IPS-18a (cell line): ENCODE data around the gene TEAD4.

Source experiments
- H3K27ac ChIP-seq: one replicate; pipeline ENCODE4 v1.5.1; 2013; ENCODE audit warnings: low read length
- H3K27me3 ChIP-seq: one replicate; pipeline ENCODE4 v1.6.1; 2013; ENCODE audit warnings: mild to moderate bottlenecking, low read length; ENCODE audit not compliant: control insufficient read depth, insufficient read depth
- H3K36me3 ChIP-seq: one replicate; pipeline ENCODE4 v1.6.1; 2013; ENCODE audit warnings: low read depth, low read length; ENCODE audit not compliant: control insufficient read depth
- H3K4me1 ChIP-seq: one replicate; pipeline ENCODE4 v1.6.1; 2013; ENCODE audit warnings: low read depth, low read length; ENCODE audit not compliant: control insufficient read depth
- H3K4me3 ChIP-seq: one replicate; pipeline ENCODE4 v1.5.1; 2013; ENCODE audit warnings: low read length
- H3K9ac ChIP-seq: one replicate; pipeline ENCODE4 v1.6.1; 2013; ENCODE audit warnings: mild to moderate bottlenecking, low read length, moderate library complexity
- H3K9me3 ChIP-seq: one replicate; pipeline ENCODE4 v1.6.1; 2013; ENCODE audit warnings: low read depth, low read length; ENCODE audit not compliant: control insufficient read depth

TEAD4 gene

DNA sequence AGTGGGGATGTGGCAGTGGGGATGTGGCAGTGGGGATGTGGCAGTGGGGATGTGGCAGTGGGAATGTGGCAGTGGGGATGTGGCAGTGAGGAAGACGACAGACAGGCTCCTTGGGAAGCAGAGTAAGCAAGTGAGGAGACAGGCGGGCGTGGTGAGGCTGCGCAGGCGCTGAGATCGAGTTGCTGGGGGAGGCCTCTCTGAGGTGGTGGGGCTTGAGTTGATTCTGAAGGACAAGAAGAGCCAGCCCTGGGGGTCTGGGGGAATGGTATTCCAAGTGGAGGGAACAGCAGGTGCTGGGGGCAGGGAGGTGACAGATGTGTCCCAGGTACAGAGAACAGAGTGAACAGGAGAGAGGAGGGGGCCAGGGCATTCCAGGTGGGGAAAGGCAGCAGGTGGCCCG is 84.2 kb downstream of the TEAD4 start:
- no peak overlapping the region for H3K4me3 ChIP-seq
- H3K27ac ChIP-seq = no peak overlapping the region
- H3K36me3 ChIP-seq = peaks cover 20% of the 10 kb centered on the region
- H3K9ac ChIP-seq = no peak overlapping the region
- H3K27me3 ChIP-seq = no peaks in the 10 kb centered on the region
- H3K4me1 ChIP-seq = peaks cover 8% of the 10 kb centered on the region
- H3K9me3 ChIP-seq = no peaks in the 10 kb centered on the region

DNA sequence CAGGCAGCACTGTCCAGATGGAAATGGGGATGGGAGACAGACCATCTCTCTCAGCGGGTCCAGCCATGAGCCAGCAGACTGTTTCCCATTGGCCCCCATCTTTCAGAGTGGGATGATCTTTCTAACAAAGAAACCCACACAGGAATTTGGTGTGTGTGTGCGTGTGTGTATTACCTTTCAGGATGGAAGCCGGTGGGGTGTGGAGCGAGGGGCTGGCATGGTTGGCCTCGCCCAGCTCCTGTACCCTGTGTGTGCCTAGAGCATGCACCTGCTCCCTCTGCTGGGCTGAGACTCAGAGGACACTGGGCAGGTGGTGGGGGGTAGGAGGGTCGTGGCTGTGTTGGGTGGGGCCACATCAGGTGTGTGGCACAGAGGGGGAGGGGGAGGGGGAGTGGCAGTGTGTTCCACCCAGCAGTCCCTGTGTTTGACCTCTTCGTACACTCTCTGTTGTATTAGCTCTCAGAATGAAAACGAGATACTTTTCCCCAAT is 85.0 kb downstream of the TEAD4 start:
- Histone ChIP-seq H3K4me1 (peaks cover 8% of the 10 kb centered on the region), H3K4me3 (no peak overlapping the region), H3K9me3 (no peaks in the 10 kb centered on the region), H3K9ac (no peak overlapping the region), H3K27ac (no peak overlapping the region), H3K27me3 (no peaks in the 10 kb centered on the region), H3K36me3 (peaks cover 12% of the 10 kb centered on the region)

DNA sequence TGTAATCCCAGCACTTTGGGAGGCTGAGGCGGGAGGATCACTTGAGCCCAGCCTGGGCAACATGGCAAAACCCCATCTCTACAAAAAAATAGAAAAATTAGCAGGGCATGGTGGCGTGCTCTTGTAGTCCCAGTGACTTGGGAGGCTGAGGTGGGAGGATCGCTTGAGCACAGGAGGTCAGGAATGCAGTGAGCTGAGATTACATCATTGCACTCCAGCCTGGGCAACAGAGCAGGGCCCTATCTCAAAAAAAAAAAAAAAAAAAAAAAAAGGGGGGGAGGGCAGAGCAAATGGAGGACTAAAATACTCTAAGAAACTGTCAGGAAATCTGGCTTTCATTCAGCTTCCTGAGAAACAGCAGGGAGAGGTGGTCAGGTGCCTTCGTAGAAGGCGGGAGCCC is 86.3 kb downstream of the TEAD4 start:
- peaks cover 4% of the 10 kb centered on the region for H3K36me3 ChIP-seq
- no peak overlapping the region for H3K27ac ChIP-seq
- H3K4me3 ChIP-seq = no peak overlapping the region
- H3K9ac ChIP-seq = no peak overlapping the region
- H3K9me3 ChIP-seq = no peaks in the 10 kb centered on the region
- no peaks in the 10 kb centered on the region for H3K27me3 ChIP-seq
- H3K4me1 ChIP-seq = peaks cover 8% of the 10 kb centered on the region

DNA sequence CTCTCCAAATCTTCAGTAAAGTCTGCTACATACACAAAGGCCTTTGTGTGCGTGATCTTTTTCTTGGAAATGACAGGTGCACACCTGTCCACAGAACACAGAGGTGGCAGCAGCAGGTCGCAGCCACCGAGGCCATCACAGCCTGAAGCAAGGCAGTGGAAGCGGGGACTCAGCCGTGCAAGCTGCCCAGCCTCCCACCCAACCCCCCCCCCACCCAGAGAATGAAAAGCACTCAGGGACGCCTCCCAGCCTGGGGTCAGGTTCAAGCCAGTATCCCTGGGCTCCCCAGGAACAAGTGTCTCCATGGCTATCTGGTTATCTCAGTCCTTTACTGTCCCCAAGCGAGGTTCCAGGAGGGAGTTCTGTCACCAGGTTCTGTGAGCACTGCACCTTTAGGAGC is 86.8 kb downstream of the TEAD4 start:
- H3K36me3 ChIP-seq = no peaks in the 10 kb centered on the region
- no peak overlapping the region for H3K4me3 ChIP-seq
- no peak overlapping the region for H3K9ac ChIP-seq
- H3K4me1 ChIP-seq = peaks cover 8% of the 10 kb centered on the region
- no peaks in the 10 kb centered on the region for H3K9me3 ChIP-seq
- no peak overlapping the region for H3K27ac ChIP-seq
- H3K27me3 ChIP-seq = no peaks in the 10 kb centered on the region

DNA sequence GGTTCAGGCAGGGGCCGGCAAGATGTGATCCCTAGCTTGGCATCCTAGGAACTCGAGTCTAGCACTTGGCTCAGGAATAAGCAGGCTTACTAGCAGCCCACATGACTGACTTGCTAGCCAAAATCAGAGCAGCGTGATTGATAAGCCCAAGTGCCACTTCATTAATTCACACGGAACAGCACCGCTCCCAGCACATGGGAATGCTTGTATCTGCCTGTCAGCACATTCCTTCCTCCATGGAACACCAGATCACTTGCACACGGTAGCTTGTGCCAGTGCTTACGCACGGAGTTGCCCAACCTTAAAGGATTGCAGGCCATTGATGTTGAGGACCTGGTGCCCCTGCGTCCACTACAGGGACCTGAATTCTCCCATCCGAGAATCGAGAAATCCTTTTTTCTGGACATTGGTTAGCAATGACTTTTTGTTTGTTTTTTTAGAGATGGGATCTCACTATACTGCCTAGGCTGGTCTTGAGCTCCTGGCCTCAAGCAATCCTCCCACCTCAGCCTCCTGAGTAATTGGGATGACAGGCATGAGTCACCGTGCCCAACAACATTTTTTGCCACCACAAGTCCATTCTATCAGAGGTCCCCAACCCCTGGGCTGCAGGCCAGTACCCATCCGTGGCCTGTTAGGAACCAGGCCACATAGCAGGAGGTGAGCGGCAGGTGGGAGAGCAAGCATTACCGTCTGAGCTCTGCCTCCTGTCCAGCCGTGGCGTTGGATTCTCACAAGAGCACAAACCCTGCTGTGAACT is 87.4 kb downstream of the TEAD4 start:
- no peak overlapping the region for H3K9ac ChIP-seq
- no peaks in the 10 kb centered on the region for H3K9me3 ChIP-seq
- no peak overlapping the region for H3K4me3 ChIP-seq
- H3K27ac ChIP-seq = no peak overlapping the region
- peaks cover 8% of the 10 kb centered on the region for H3K4me1 ChIP-seq
- no peaks in the 10 kb centered on the region for H3K36me3 ChIP-seq
- H3K27me3 ChIP-seq = no peaks in the 10 kb centered on the region

DNA sequence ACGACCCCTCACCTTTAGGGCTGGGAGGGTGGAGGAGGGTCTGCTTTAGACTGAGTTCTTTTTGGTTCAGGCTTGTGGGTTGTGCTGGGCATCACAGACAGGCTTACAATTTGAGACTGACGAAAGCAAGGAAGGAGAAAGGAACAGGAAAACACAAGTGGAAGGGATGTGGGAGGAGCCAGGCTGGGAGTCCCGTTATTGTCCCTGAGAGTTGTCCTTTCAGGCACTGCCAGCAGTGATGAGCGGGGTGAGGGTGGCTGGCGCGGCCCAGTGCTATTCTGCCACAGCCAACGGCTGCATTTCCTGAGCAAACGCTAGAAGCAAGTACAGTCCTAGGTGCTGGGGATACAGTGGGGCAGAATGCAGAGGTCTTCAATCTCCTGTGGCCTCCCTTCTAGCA is 88.8 kb downstream of the TEAD4 start:
- H3K9me3 ChIP-seq = no peaks in the 10 kb centered on the region
- no peaks in the 10 kb centered on the region for H3K36me3 ChIP-seq
- no peak overlapping the region for H3K27ac ChIP-seq
- H3K9ac ChIP-seq = no peak overlapping the region
- H3K27me3 ChIP-seq = no peaks in the 10 kb centered on the region
- peaks cover 8% of the 10 kb centered on the region for H3K4me1 ChIP-seq
- H3K4me3 ChIP-seq = no peak overlapping the region

DNA sequence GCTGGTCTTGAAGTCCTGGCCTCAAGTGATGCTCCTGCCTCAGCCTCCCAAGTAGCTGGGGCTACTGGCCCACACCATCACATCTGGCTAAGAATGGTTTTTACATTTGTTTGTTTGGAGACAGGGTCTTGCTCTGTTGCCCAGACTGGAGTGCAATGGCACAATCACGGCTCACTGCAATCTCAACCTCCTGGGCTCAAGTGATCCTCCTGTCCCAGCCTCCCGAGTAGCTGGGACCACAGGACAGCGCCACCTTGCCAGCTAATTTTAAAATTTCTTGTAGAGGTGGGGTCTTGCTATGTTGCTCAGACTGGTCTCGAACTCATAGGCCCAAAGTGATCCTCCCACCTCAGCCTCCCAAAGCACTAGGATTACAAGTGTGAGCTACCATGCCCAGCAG is 89.3 kb downstream of the TEAD4 start:
- Histone ChIP-seq H3K27ac (no peak overlapping the region), H3K36me3 (no peaks in the 10 kb centered on the region), H3K4me3 (no peak overlapping the region), H3K27me3 (no peaks in the 10 kb centered on the region), H3K9ac (no peak overlapping the region), H3K4me1 (peaks cover 8% of the 10 kb centered on the region), H3K9me3 (no peaks in the 10 kb centered on the region)

DNA sequence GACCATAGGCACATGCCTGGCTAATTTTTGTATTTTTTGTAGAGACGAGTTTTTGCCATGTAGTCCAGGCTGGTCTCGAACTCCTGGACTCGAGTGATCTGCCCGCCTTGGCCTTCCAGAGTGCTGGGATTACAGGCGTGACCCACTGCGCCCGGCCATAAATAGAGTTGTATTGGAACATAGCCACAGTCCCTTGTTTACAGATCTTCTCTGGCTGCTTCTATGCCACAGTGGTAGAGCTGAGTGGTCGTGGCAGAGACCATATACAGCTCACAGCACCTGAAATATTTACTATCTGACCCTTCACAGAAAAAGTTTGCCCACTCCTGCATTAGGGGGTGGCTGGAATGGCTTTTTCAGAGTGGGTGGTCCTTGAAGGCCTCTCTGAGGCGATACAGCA is 90.0 kb downstream of the TEAD4 start:
- Histone ChIP-seq H3K27ac (no peak overlapping the region), H3K36me3 (no peaks in the 10 kb centered on the region), H3K9ac (no peak overlapping the region), H3K4me1 (peaks cover 8% of the 10 kb centered on the region), H3K27me3 (no peaks in the 10 kb centered on the region), H3K4me3 (no peak overlapping the region), H3K9me3 (no peaks in the 10 kb centered on the region)

DNA sequence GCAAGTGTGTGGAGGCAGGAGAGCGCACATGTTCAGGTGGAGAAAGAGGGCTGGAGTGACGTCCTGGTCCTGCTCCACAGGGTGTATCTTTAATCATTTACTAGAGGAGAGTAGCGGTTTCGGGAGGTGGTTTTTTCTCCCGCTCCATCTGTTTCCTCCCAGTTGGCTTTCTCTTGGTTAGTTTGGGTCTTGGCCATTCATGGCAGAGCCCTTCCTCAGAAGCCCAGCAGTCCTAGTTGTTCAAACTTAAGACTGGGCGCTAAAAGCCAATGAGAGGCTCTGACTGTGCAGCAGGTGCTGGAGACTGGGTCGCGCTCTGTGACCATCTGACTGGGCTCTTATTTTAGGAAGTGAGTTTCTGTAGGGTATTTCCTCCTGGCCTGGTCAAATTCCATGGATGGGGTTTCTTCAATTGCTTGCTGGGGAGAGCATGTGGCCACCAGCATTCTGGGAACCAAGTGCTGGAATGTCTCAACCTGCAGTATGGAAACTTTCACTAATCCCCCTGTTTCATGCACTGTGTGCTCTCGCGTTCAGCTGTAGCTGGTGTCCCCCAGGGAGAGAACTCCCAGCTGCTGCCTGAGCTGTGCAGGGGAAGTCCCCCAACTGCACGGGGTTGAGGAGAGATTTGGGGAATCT is 90.5 kb downstream of the TEAD4 start:
- H3K9me3 ChIP-seq = no peaks in the 10 kb centered on the region
- no peak overlapping the region for H3K9ac ChIP-seq
- H3K4me3 ChIP-seq = no peak overlapping the region
- H3K36me3 ChIP-seq = no peaks in the 10 kb centered on the region
- peaks cover 8% of the 10 kb centered on the region for H3K4me1 ChIP-seq
- no peak overlapping the region for H3K27ac ChIP-seq
- no peaks in the 10 kb centered on the region for H3K27me3 ChIP-seq

DNA sequence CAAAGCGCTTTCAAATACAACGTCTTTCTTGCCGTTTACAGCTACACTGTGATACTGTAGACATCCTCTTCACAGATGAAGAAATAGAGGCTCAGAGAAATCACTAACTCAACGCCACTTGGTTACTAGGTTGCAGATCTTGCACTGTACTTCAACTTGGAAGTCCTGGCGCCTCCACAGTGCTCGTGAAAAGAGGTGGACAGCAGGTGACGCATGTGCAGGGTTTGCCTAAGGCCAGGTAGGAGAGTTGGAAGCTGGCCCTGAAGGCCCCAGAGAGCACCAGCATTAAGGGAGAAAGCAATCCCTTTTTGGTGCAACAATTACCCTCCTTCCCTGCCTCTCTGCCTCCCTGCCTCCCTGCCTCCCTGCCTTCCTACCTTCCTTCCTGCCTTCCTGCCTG is 95.2 kb downstream of the TEAD4 start:
- H3K27me3 ChIP-seq = no peaks in the 10 kb centered on the region
- H3K4me1 ChIP-seq = peaks cover 4% of the 10 kb centered on the region
- H3K9me3 ChIP-seq = no peaks in the 10 kb centered on the region
- H3K36me3 ChIP-seq = no peaks in the 10 kb centered on the region
- H3K9ac ChIP-seq = no peak overlapping the region
- no peak overlapping the region for H3K27ac ChIP-seq
- no peak overlapping the region for H3K4me3 ChIP-seq

DNA sequence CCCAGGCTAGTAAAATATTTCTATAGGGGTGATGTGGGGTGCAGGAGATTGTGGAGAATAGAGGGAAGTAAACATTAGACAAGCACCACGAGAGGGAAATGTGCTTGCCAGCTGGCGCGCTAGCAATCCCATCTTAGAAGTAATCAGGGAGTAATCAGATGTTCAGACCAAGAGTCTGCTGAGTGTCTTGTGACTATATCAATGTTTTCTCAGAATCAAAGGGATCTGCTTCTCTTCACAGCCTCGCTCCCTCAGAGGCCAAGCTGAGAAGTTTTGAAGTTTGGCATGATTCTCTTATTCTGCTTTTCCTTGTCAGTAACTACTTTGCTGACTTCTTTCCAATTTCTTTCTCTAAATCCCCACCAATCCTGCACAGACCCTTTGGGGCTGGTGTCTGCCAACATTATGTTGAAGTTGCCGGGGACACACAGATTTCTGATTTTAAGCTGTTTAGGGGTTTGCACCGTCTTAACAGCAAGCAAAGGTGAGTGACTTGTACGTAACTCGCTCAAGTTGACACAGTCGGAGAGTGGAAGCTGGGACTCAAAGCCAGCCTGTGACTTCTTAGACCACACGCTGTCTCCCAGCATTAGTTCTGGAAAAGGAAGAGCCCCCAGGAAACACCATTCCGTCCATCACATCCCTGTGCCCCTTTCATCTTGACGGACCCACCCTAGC is 96.0 kb downstream of the TEAD4 start:
- Histone ChIP-seq H3K4me1 (peaks cover 4% of the 10 kb centered on the region), H3K27ac (no peak overlapping the region), H3K9ac (no peak overlapping the region), H3K9me3 (no peaks in the 10 kb centered on the region), H3K27me3 (no peaks in the 10 kb centered on the region), H3K4me3 (no peak overlapping the region), H3K36me3 (no peaks in the 10 kb centered on the region)
